NB4 (cell line): Measurements from ENCODE around the gene INSYN1.

ENCODE experiments used
- MAX ChIP-seq: IDR thresholded peaks from 2 replicates; pipeline ENCODE4 v1.6.1; 2011; ENCODE audit warnings: low read depth, low read length
- MYC ChIP-seq: IDR thresholded peaks from 2 replicates; pipeline ENCODE4 v1.6.1; 2011; ENCODE audit warnings: low read depth, low read length
- POLR2A ChIP-seq: IDR thresholded peaks from 2 replicates; pipeline ENCODE4 v1.6.1; 2011; ENCODE audit warnings: mild to moderate bottlenecking; ENCODE audit not compliant: insufficient read length; ENCODE audit errors: extremely low read depth
- TF ChIP-seq, protein P1 (sequence below): IDR thresholded peaks from one replicate; pipeline ENCODE4 v1.5.1; 2012; ENCODE audit warnings: low read depth, low read length

DNA sequence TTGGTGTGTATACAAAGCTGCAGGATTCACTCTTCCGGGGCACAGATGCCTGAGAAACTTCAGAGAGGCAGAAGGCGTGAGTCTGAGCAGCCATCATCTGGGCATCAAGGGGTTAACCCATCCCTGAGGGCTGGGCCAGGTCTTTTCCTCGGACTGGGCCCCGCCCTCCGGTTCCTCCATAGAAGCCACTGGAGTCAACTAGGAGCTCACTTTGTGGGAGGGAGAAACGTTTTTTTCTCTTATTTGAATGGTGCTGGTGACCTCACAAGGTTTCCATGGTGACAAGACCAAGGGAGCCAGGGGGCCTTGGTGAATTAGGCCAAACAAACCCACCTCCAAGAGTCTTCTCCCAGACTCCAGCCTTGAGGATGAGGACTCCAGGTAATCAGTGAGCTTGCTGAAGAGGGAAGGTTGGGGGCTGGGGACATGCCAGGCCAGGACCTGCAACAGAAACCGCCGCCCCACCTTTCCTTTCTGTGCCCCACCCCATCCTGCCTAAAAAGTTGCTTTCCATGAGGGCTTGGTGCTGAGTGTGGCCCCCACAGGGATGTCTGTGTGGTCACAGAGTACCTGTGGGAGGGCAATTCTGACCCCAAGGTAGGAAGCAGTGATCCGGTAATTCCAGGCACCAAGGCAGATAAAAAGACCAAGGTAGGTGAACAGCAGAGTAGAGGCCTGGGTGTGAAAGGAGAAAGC, 14.8 kb upstream of the INSYN1 start:
- TF ChIP-seq MYC (no peak), POLR2A (no peak), MAX (no peak)
- TF ChIP-seq, protein P1, sequence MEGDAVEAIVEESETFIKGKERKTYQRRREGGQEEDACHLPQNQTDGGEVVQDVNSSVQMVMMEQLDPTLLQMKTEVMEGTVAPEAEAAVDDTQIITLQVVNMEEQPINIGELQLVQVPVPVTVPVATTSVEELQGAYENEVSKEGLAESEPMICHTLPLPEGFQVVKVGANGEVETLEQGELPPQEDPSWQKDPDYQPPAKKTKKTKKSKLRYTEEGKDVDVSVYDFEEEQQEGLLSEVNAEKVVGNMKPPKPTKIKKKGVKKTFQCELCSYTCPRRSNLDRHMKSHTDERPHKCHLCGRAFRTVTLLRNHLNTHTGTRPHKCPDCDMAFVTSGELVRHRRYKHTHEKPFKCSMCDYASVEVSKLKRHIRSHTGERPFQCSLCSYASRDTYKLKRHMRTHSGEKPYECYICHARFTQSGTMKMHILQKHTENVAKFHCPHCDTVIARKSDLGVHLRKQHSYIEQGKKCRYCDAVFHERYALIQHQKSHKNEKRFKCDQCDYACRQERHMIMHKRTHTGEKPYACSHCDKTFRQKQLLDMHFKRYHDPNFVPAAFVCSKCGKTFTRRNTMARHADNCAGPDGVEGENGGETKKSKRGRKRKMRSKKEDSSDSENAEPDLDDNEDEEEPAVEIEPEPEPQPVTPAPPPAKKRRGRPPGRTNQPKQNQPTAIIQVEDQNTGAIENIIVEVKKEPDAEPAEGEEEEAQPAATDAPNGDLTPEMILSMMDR: no peak
